Measurements from ENCODE around the gene UBASH3B. TPM values are rescaled to one million over a fixed set of nuclear protein-coding genes. Genes with fewer than 3 reads are reported as not detected.
A peak's percentile ranks its signal among the peaks of the same experiment; 100 is the strongest.

UBASH3B gene
- total RNA-seq, 1 donor: 21.4 TPM

GRCh38 chr11:122723576-122723975, 68.1 kb downstream of the UBASH3B start:
- no peaks in the 10 kb centered on the region for H3K27me3 ChIP-seq (ENCODE audit: insufficient read depth, low read length)
- no peak overlapping the region for H2AFZ ChIP-seq (ENCODE audit: low read length)
- peak overlapping the region; percentile 85 for H3K27ac ChIP-seq (ENCODE audit: low read depth, low read length)
- peaks cover 77% of the 10 kb centered on the region for H3K79me2 ChIP-seq (ENCODE audit: insufficient read depth, low read length)
- H4K20me1 ChIP-seq (ENCODE audit: insufficient read depth, low read length): peaks cover 5% of the 10 kb centered on the region
- H3K36me3 ChIP-seq (ENCODE audit: insufficient read depth, low read length): no peaks in the 10 kb centered on the region
- H3K4me3 ChIP-seq (ENCODE audit: insufficient read depth, low read length): no peak overlapping the region
- H3K4me1 ChIP-seq (ENCODE audit: insufficient read depth, low read length): peaks cover 51% of the 10 kb centered on the region
- peak overlapping the region; percentile 34 for H3K4me2 ChIP-seq (ENCODE audit: insufficient read depth, low read length)
- no peaks in the 10 kb centered on the region for H3K9me3 ChIP-seq (ENCODE audit: low read depth, low read length)
- no peak for DNase-seq (ENCODE audit: insufficient read length, low spot score, missing footprints)
- no peak for TF ChIP-seq CTCF (IDR thresholded peaks at IDR 0.05; ENCODE audit: extremely low read depth, low read depth, low read length)

GRCh38 chr11:122724520-122724919, 69.0 kb downstream of the UBASH3B start:
- no peak for TF ChIP-seq CTCF (IDR thresholded peaks at IDR 0.05; ENCODE audit: extremely low read depth, low read depth, low read length)
- Histone ChIP-seq H3K27ac (ENCODE audit: low read depth, low read length) (peak overlapping the region; percentile 85), H3K4me3 (ENCODE audit: insufficient read depth, low read length) (no peak overlapping the region), H3K4me2 (ENCODE audit: insufficient read depth, low read length) (no peak overlapping the region), H3K4me1 (ENCODE audit: insufficient read depth, low read length) (peaks cover 51% of the 10 kb centered on the region), H3K36me3 (ENCODE audit: insufficient read depth, low read length) (no peaks in the 10 kb centered on the region), H4K20me1 (ENCODE audit: insufficient read depth, low read length) (peaks cover 5% of the 10 kb centered on the region), H3K79me2 (ENCODE audit: insufficient read depth, low read length) (peaks cover 75% of the 10 kb centered on the region), H3K27me3 (ENCODE audit: insufficient read depth, low read length) (no peaks in the 10 kb centered on the region), H2AFZ (ENCODE audit: low read length) (no peak overlapping the region), H3K9me3 (ENCODE audit: low read depth, low read length) (no peaks in the 10 kb centered on the region)
- DNase-seq (ENCODE audit: insufficient read length, low spot score, missing footprints): peak; percentile 30

- no peak overlapping the region for H3K4me3 ChIP-seq (ENCODE audit: insufficient read depth, low read length)
- H3K79me2 ChIP-seq (ENCODE audit: insufficient read depth, low read length): peaks cover 72% of the 10 kb centered on the region
- DNase-seq (ENCODE audit: insufficient read length, low spot score, missing footprints): peak; percentile 1
- H4K20me1 ChIP-seq (ENCODE audit: insufficient read depth, low read length): peaks cover 5% of the 10 kb centered on the region
- H3K36me3 ChIP-seq (ENCODE audit: insufficient read depth, low read length): no peaks in the 10 kb centered on the region
- TF ChIP-seq CTCF (IDR thresholded peaks at IDR 0.05; ENCODE audit: extremely low read depth, low read depth, low read length): no peak
- no peaks in the 10 kb centered on the region for H3K9me3 ChIP-seq (ENCODE audit: low read depth, low read length)
- H3K27ac ChIP-seq (ENCODE audit: low read depth, low read length): no peak overlapping the region
- H3K4me2 ChIP-seq (ENCODE audit: insufficient read depth, low read length): no peak overlapping the region
- H3K27me3 ChIP-seq (ENCODE audit: insufficient read depth, low read length): no peaks in the 10 kb centered on the region
- H2AFZ ChIP-seq (ENCODE audit: low read length): no peak overlapping the region
- H3K4me1 ChIP-seq (ENCODE audit: insufficient read depth, low read length): peaks cover 44% of the 10 kb centered on the region
These were observed 70.5 kb downstream of the UBASH3B start for GRCh38 chr11:122726028-122726427.

GRCh38 chr11:122727101-122727929, 71.8 kb downstream of the UBASH3B start:
- TF ChIP-seq CTCF (IDR thresholded peaks at IDR 0.05; ENCODE audit: extremely low read depth, low read depth, low read length): no peak
- no peaks in the 10 kb centered on the region for H3K9me3 ChIP-seq (ENCODE audit: low read depth, low read length)
- peak overlapping the region; percentile 68 for H3K4me2 ChIP-seq (ENCODE audit: insufficient read depth, low read length)
- peak; percentile 37 for DNase-seq (ENCODE audit: insufficient read length, low spot score, missing footprints)
- peaks cover 2% of the 10 kb centered on the region for H4K20me1 ChIP-seq (ENCODE audit: insufficient read depth, low read length)
- H3K27me3 ChIP-seq (ENCODE audit: insufficient read depth, low read length): no peaks in the 10 kb centered on the region
- H2AFZ ChIP-seq (ENCODE audit: low read length): peak overlapping the region; percentile 63
- H3K4me1 ChIP-seq (ENCODE audit: insufficient read depth, low read length): peaks cover 44% of the 10 kb centered on the region
- peaks cover 76% of the 10 kb centered on the region for H3K79me2 ChIP-seq (ENCODE audit: insufficient read depth, low read length)
- peak overlapping the region; percentile 21 for H3K4me3 ChIP-seq (ENCODE audit: insufficient read depth, low read length)
- peak overlapping the region; percentile 41 for H3K27ac ChIP-seq (ENCODE audit: low read depth, low read length)
- no peaks in the 10 kb centered on the region for H3K36me3 ChIP-seq (ENCODE audit: insufficient read depth, low read length)

All from osteoblast (primary cell).